HCT116 (cell line): Measurements from ENCODE around the gene HES6. TPM values are rescaled to one million over a fixed set of nuclear protein-coding genes. Genes with fewer than 3 reads are reported as not detected.

ENCODE experiments used
- ATAC-seq: fragments of 200-7000 bp; cut with Tn5 transposase; 2 replicates; pipeline ENCODE4 v1.9.1; 2020; ENCODE audit warnings: mild to moderate bottlenecking, moderate library complexity
- BruUV-seq: library from RNA; stranded (reverse); fragments of 400-500 nt; replicated peaks from 2 replicates; lab custom pipeline; 2021; lab: Mats Ljungman, UMichigan
- CTCF ChIA-PET: fragments of 300-600 bp; sonication (Branson Sonifier 250); formaldehyde crosslinking; loops from one replicate; lab custom pipeline; 2021; ENCODE audit warnings: antibody characterized with exemption; lab: Charles Lee
- POLR2A ChIA-PET: fragments of 300-600, 350-600 bp; sonication (Branson Sonifier 250); formaldehyde crosslinking; loops from one replicate; lab custom pipeline; 2021; ENCODE audit warnings: antibody characterized with exemption; lab: Charles Lee
- RAD21 ChIA-PET, 2 experiments: fragments of 300-600 bp; sonication (Branson Sonifier 250); formaldehyde crosslinking; loops; one replicate each; lab custom pipeline; 2023; ENCODE audit warnings: low total read pairs in 2 of 2; ENCODE audit not compliant: uncharacterized antibody in 2 of 2, unreplicated experiment in 2 of 2, low non-redundant PET in 1 of 2; lab: Charles Lee
- DNase-seq: peaks from one replicate; pipeline ENCODE4 v3.0.0-alpha.2; 2010; ENCODE audit warnings: low read depth, low spot score
- H2AFZ ChIP-seq: fragments of 200-600 bp; shearing (Covaris generic), sonication (generic); 2 replicates; pipeline ENCODE4 v1.6.1; 2017; ENCODE audit warnings: low read depth, mixed run types, mixed read lengths, antibody characterized with exemption, low read length; ENCODE audit not compliant: poor library complexity, severe bottlenecking
- H3K27ac ChIP-seq: 2 replicates; pipeline ENCODE4 v1.5.1; 2012; ENCODE audit warnings: low read depth, low read length
- H3K27me3 ChIP-seq: fragments of 200-600 bp; sonication (generic); 2 replicates; pipeline ENCODE4 v1.6.1; 2016; ENCODE audit warnings: mixed run types, low read length, mixed read lengths; ENCODE audit not compliant: insufficient read depth
- H3K36me3 ChIP-seq, 2 experiments: fragments of 200-500 bp in 1 of 2; fragments of 200-600 bp in 1 of 2; sonication (Bioruptor generic) in 1 of 2; sonication (generic) in 1 of 2; 2 replicates each; pipeline versions ENCODE4 v1.5.1 to v1.6.1; 2014 to 2016; ENCODE audit warnings: low read length in 2 of 2, inconsistent platforms in 1 of 2, mixed read lengths in 1 of 2, mixed run types in 1 of 2; ENCODE audit not compliant: insufficient read depth in 2 of 2, control insufficient read depth in 1 of 2
- H3K4me1 ChIP-seq, 2 experiments: fragments of 200-600 bp in 1 of 2; sonication (generic) in 1 of 2; 2 replicates each; pipeline versions ENCODE4 v1.5.1 to v1.6.1; 2012 to 2017; ENCODE audit warnings: low read length in 2 of 2, inconsistent platforms in 1 of 2, mild to moderate bottlenecking in 1 of 2, mixed read lengths in 1 of 2, mixed run types in 1 of 2, moderate library complexity in 1 of 2; ENCODE audit not compliant: insufficient read depth in 2 of 2, control insufficient read depth in 1 of 2
- H3K4me2 ChIP-seq: fragments of 200-600 bp; sonication (generic); 2 replicates; pipeline ENCODE4 v1.6.1; 2017; ENCODE audit warnings: mixed run types, low read length, mixed read lengths
- H3K4me3 ChIP-seq, 2 experiments: fragments of 200-600 bp in 1 of 2; sonication (generic) in 1 of 2; replicated peaks in 1 of 2; 2 replicates each; pipeline ENCODE4 v1.5.1; 2011 to 2016; ENCODE audit warnings: low read length in 2 of 2, control low read depth in 1 of 2, low read depth in 1 of 2, mild to moderate bottlenecking in 1 of 2, mixed read lengths in 1 of 2, mixed run types in 1 of 2
- H3K79me2 ChIP-seq: fragments of 200-600 bp; sonication (generic); 2 replicates; pipeline ENCODE4 v1.6.1; 2017; ENCODE audit warnings: mild to moderate bottlenecking, mixed run types, low read length, moderate library complexity, mixed read lengths; ENCODE audit not compliant: insufficient read depth
- H3K9ac ChIP-seq: fragments of 200-600 bp; sonication (generic); 2 replicates; pipeline ENCODE4 v1.6.1; 2016; ENCODE audit warnings: low read length, mixed read lengths
- H3K9me2 ChIP-seq: fragments of 200-600 bp; sonication (generic), shearing (Covaris generic); 2 replicates; pipeline ENCODE4 v1.6.1; 2017; ENCODE audit warnings: mixed run types, mild to moderate bottlenecking, moderate library complexity; ENCODE audit not compliant: insufficient read depth
- H3K9me3 ChIP-seq, 2 experiments: fragments of 200-500 bp in 1 of 2; fragments of 200-600 bp in 1 of 2; sonication (Bioruptor generic) in 1 of 2; sonication (generic) in 1 of 2; 2 replicates each; pipeline ENCODE4 v1.6.1; 2014 to 2017; ENCODE audit warnings: low read length in 2 of 2, mixed read lengths in 2 of 2, inconsistent platforms in 1 of 2, low read depth in 1 of 2, mild to moderate bottlenecking in 1 of 2, mixed run types in 1 of 2, moderate library complexity in 1 of 2; ENCODE audit not compliant: control insufficient read depth in 1 of 2, insufficient read depth in 1 of 2
- H4K20me1 ChIP-seq: fragments of 200-600 bp; sonication (generic), shearing (Covaris generic); 2 replicates; pipeline ENCODE4 v1.6.1; 2017; ENCODE audit warnings: mixed run types, mild to moderate bottlenecking, moderate library complexity; ENCODE audit not compliant: insufficient read depth
- ATF3 ChIP-seq: IDR thresholded peaks from 2 replicates; pipeline ENCODE4 v1.6.1; 2012
- CBX3 ChIP-seq: IDR thresholded peaks from 2 replicates; pipeline ENCODE4 v1.6.1; 2012; ENCODE audit warnings: low read depth
- ELF1 ChIP-seq: IDR thresholded peaks from 2 replicates; pipeline ENCODE4 v1.6.1; 2012; ENCODE audit warnings: low read depth, borderline replicate concordance
- FOSL1 ChIP-seq: IDR thresholded peaks from 2 replicates; pipeline ENCODE4 v1.6.1; 2012; ENCODE audit warnings: low read depth
- MAX ChIP-seq: IDR thresholded peaks from 2 replicates; pipeline ENCODE4 v1.6.1; 2012
- RAD21 ChIP-seq: IDR thresholded peaks from 2 replicates; pipeline ENCODE4 v1.6.1; 2012; ENCODE audit warnings: low read depth, mild to moderate bottlenecking
- TCF7L2 ChIP-seq: IDR thresholded peaks from 2 replicates; pipeline ENCODE4 v1.7.0; 2011; ENCODE audit warnings: borderline replicate concordance, inconsistent platforms; ENCODE audit not compliant: insufficient read depth, insufficient read length; ENCODE audit errors: extremely low read depth
- YY1 ChIP-seq: IDR thresholded peaks from 2 replicates; pipeline ENCODE4 v1.6.1; 2011; ENCODE audit warnings: low read length, low read depth, moderate library complexity, mild to moderate bottlenecking; ENCODE audit not compliant: insufficient replicate concordance; ENCODE audit errors: extremely low read depth
- ZFX ChIP-seq: fragments of 450-650 bp; IDR thresholded peaks from 2 replicates; pipeline ENCODE4 v1.6.1; 2017
- ZNF274 ChIP-seq: fragments of 200-500 bp; sonication (Bioruptor generic); IDR thresholded peaks from 2 replicates; pipeline ENCODE4 v1.6.1; 2014; ENCODE audit warnings: mild to moderate bottlenecking, low read depth, low read length, inconsistent platforms
- intact Hi-C: fragments of 100-400 bp; cut with micrococcal nuclease; formaldehyde crosslinking; loops from 2 replicates; pipeline ENCODE4 v1.10.0; 2022
- total RNA-seq: library from RNA; stranded (reverse); gene quantifications from one replicate; pipeline ENCODE4 v1.2.1, GENCODE V29; 2021; ENCODE audit not compliant: unreplicated experiment

HES6 gene
- total RNA-seq, 1 experiment from 2014 or later = 47.8 TPM

- no peak overlapping the region for H3K4me2 ChIP-seq
- no peaks in the 10 kb centered on the region for H3K4me1 ChIP-seq
- no peaks in the 10 kb centered on the region for H3K9me2 ChIP-seq
- no peak for DNase-seq
- H3K27ac ChIP-seq = no peak overlapping the region
- ChIA-PET POLR2A (no interaction called here), CTCF (no interaction called here)
- H3K4me3 ChIP-seq = no peak overlapping the region
- H3K9ac ChIP-seq = no peak overlapping the region
- no peak for ATAC-seq
- H2AFZ ChIP-seq = no peak overlapping the region
- no peaks in the 10 kb centered on the region for H3K9me3 ChIP-seq
- no peaks in the 10 kb centered on the region for H3K27me3 ChIP-seq
- H4K20me1 ChIP-seq = no peaks in the 10 kb centered on the region
- TF ChIP-seq RAD21 (no peak), ELF1 (no peak), CBX3 (no peak), YY1 (no peak), MAX (no peak), ZNF274 (no peak), FOSL1 (no peak), ZFX (no peak)
- TF ChIP-seq, all 23 proteins: peak for 0
- no peaks in the 10 kb centered on the region for H3K79me2 ChIP-seq
- H3K36me3 ChIP-seq = peaks cover 0 to 10% of the 10 kb centered on the region in 2 experiments; a peak in 2 of 4 replicates
- BruUV-seq = no TSS peak
- RAD21 ChIA-PET = no interaction called here
- intact Hi-C loops = no loop called here
Observed at GRCh38 chr2:238247841-238248453, 8.1 kb upstream of the HES6 start.

- Histone ChIP-seq H3K27ac (no peak overlapping the region), H4K20me1 (no peaks in the 10 kb centered on the region), H3K27me3 (no peaks in the 10 kb centered on the region), H3K4me1 (no peaks in the 10 kb centered on the region), H3K9ac (no peak overlapping the region), H3K9me2 (no peaks in the 10 kb centered on the region), H3K36me3 (peaks cover 0 to 10% of the 10 kb centered on the region in 2 experiments; a peak in 2 of 4 replicates), H3K9me3 (no peaks in the 10 kb centered on the region), H3K79me2 (no peaks in the 10 kb centered on the region), H3K4me3 (no peak overlapping the region), H3K4me2 (no peak overlapping the region), H2AFZ (no peak overlapping the region)
- ATAC-seq (no peak), DNase-seq (no peak)
- RAD21 ChIA-PET = no interaction called here
- CTCF ChIA-PET = no interaction called here
- intact Hi-C loops = no loop called here
- POLR2A ChIA-PET = no interaction called here
- TF ChIP-seq ZNF274 (no peak), YY1 (no peak), TCF7L2 (no peak), ATF3 (no peak)
- no TSS peak for BruUV-seq
Observed at GRCh38 chr2:238247002-238247822, 7.4 kb upstream of the HES6 start.
